Stomach (tissue), 9 donors: Measurements from ENCODE around the gene GADL1. TPM values are rescaled to one million over a fixed set of nuclear protein-coding genes. Genes with fewer than 3 reads are reported as not detected.

Source experiments
- DNase-seq, 2 donors: peaks; one replicate each; pipeline versions ENCODE4 v3.0.0 to v3.0.0-alpha.2; 2013 to 2019
- H3K27ac ChIP-seq, 5 donors: fragments of 200-600 bp in 4 of 5; sonication (generic) in 4 of 5; one replicate each; pipeline ENCODE4 v1.5.1; 2013 to 2019; ENCODE audit warnings: mild to moderate bottlenecking in 1 of 5, moderate library complexity in 1 of 5
- H3K27me3 ChIP-seq, 3 donors: fragments of 200-600 bp; sonication (generic); one replicate each; pipeline ENCODE4 v1.5.1; 2017 to 2019; ENCODE audit warnings: mixed run types in 1 of 3
- H3K36me3 ChIP-seq, 4 donors: fragments of 200-600 bp; sonication (generic); 1 replicate in 3 of 4; 2 replicates in 1 of 4; pipeline ENCODE4 v1.5.1; 2016 to 2019
- H3K4me1 ChIP-seq, 4 donors: fragments of 200-600 bp; sonication (generic); one replicate each; pipeline ENCODE4 v1.5.1; 2016 to 2019
- H3K4me3 ChIP-seq, 4 donors: fragments of 200-600 bp; sonication (generic) in 3 of 4; one replicate each; pipeline ENCODE4 v1.5.1; 2016 to 2019; ENCODE audit warnings: mild to moderate bottlenecking in 1 of 4
- H3K9me3 ChIP-seq, 4 donors: fragments of 200-600 bp; sonication (generic); one replicate each; pipeline ENCODE4 v1.5.1; 2016 to 2019
- EP300 ChIP-seq: sonication (generic); formaldehyde crosslinking; IDR thresholded peaks from one replicate; pipeline ENCODE4 v1.6.1; 2017; ENCODE audit warnings: antibody characterized with exemption
- POLR2A ChIP-seq, 4 donors: fragments of 450-650 bp; IDR thresholded peaks; one replicate each; pipeline ENCODE4 v1.6.1; 2016; ENCODE audit warnings: antibody characterized with exemption in 4 of 4, control low read depth in 2 of 4, mild to moderate bottlenecking in 1 of 4, moderate library complexity in 1 of 4
- POLR2AphosphoS5 ChIP-seq, 3 donors: sonication (generic); formaldehyde crosslinking; IDR thresholded peaks; one replicate each; pipeline ENCODE4 v1.6.1; 2016; ENCODE audit warnings: antibody characterized with exemption in 3 of 3
- WGBS, 5 donors: extraction: QIAGEN DNeasy Blood & Tissue Kit in 3 of 5; methylation state at CpG; one replicate each; pipeline versions ENCODE4 v1.1.5 to v1.1.7; 2013 to 2018; 5-methylcytosine and 5-hydroxymethylcytosine counted together
- intact Hi-C: fragments of 100-400 bp; cut with DNase I; formaldehyde crosslinking; loops from one replicate; pipeline ENCODE4 v1.15.1; 2023; ENCODE audit warnings: low total_unique reads
- polyA plus RNA-seq, 3 donors: library from polyadenylated mRNA; stranded (reverse); fragments of 200-250 nt; gene quantifications; one replicate each; pipeline ENCODE4 v1.2.3, GENCODE V29; 2013
- total RNA-seq, 5 donors: library from RNA; depleted of rRNA; stranded (reverse); fragments of >200 nt; gene quantifications; one replicate each; pipeline versions ENCODE4 v1.1.0 to v1.2.3, GENCODE V29; 2014 to 2016
- TF ChIP-seq, protein P1 (sequence below), 7 experiments: fragments of 450-650 bp in 4 of 7; fragments of 200-600 bp in 3 of 7; sonication (generic) in 3 of 7; IDR thresholded peaks; one replicate each; pipeline ENCODE4 v1.5.1; 2016 to 2019; ENCODE audit warnings: antibody characterized with exemption in 7 of 7, control low read depth in 2 of 7, mild to moderate bottlenecking in 1 of 7
- donor health status: healthy with polysubstance abuse.
- donor health status: Bipolar disorder and iron deficiency.
- donor health status: healthy.

Gene GADL1
- total and polyA plus RNA-seq, 8 donors: 0.03 to 0.73 TPM; not detected in 6

GRCh38 chr3:30878862-30879261 is 15.6 kb downstream of the GADL1 start:
- Histone ChIP-seq H3K4me3 (no peak overlapping the region), H3K36me3 (no peaks in the 10 kb centered on the region), H3K27ac (no peak overlapping the region), H3K9me3 (peaks cover 0 to 8% (median 0%) of the 10 kb centered on the region in 4 donors), H3K27me3 (no peaks in the 10 kb centered on the region), H3K4me1 (no peaks in the 10 kb centered on the region)
- intact Hi-C loops: no loop called here
- no peak for DNase-seq
- no peak for TF ChIP-seq POLR2A (IDR thresholded peaks at IDR 0.05)
- TF ChIP-seq POLR2AphosphoS5 (IDR thresholded peaks at IDR 0.05): no peak
- TF ChIP-seq EP300: no peak
- TF ChIP-seq, protein P1, sequence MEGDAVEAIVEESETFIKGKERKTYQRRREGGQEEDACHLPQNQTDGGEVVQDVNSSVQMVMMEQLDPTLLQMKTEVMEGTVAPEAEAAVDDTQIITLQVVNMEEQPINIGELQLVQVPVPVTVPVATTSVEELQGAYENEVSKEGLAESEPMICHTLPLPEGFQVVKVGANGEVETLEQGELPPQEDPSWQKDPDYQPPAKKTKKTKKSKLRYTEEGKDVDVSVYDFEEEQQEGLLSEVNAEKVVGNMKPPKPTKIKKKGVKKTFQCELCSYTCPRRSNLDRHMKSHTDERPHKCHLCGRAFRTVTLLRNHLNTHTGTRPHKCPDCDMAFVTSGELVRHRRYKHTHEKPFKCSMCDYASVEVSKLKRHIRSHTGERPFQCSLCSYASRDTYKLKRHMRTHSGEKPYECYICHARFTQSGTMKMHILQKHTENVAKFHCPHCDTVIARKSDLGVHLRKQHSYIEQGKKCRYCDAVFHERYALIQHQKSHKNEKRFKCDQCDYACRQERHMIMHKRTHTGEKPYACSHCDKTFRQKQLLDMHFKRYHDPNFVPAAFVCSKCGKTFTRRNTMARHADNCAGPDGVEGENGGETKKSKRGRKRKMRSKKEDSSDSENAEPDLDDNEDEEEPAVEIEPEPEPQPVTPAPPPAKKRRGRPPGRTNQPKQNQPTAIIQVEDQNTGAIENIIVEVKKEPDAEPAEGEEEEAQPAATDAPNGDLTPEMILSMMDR (IDR thresholded peaks at IDR 0.05): no peak
- 15 to 48% (median 44%) methylated on average over 1 of the region's 1 CpG for WGBS, 5 donors

DNA sequence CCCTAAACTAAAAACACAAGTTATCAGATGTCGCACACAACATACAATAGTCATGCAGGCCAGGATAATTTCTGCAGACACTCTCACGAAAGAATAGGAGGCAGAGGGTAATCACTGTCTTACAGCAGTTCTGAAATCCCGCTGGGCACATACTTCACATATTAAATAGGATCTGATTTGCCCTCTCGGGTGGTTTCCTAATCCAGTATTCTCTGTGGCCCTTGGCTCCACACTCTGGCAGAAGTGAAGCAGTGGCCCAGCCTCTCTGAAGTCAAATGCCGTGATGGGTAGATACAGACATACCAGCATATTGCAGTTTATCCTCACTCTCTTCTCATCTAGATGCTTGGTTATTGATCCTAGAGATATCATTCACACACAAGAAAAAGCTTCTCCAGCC is 19.0 kb downstream of the GADL1 start:
- no peaks in the 10 kb centered on the region for H3K36me3 ChIP-seq
- H3K27ac ChIP-seq: no peak overlapping the region
- peaks cover 0 to 16% (median 8%) of the 10 kb centered on the region in 4 donors for H3K4me1 ChIP-seq
- intact Hi-C loops: no loop called here
- 90 to 95% (median 93%) methylated on average over 5 of the region's 5 CpGs for WGBS, 5 donors
- no peaks in the 10 kb centered on the region for H3K27me3 ChIP-seq
- H3K4me3 ChIP-seq: no peak overlapping the region
- H3K9me3 ChIP-seq: peaks cover 0 to 4% (median 0%) of the 10 kb centered on the region in 4 donors
- TF ChIP-seq, protein P1 (IDR thresholded peaks at IDR 0.05): no peak
- TF ChIP-seq POLR2AphosphoS5 (IDR thresholded peaks at IDR 0.05): no peak
- TF ChIP-seq EP300: no peak
- TF ChIP-seq POLR2A (IDR thresholded peaks at IDR 0.05): no peak
- DNase-seq: no peak

- intact Hi-C loops: no loop called here
These were observed 20.8 kb downstream of the GADL1 start for GRCh38 chr3:30873671-30874070.

DNA sequence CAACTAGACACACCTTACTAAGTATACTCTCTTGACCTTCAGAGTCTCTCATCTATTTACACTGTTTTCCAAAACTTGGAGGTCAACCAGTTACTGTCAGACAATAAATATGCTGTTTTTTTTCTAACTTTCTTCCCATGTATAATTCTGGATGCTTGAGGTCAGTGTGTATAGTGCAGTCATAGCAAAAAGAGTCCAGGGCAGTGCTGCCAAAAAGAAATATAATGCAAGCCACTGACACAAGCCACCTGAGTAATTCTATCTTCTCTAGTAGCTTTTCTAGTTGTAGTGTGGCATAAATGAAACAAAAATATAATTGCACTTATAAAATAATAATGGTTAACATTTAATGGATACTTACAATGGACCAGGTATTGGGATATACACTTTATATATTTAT is 21.6 kb downstream of the GADL1 start:
- Histone ChIP-seq H3K9me3 (no peaks in the 10 kb centered on the region), H3K36me3 (no peaks in the 10 kb centered on the region), H3K4me1 (peaks cover 0 to 16% (median 8%) of the 10 kb centered on the region in 4 donors), H3K27me3 (no peaks in the 10 kb centered on the region), H3K27ac (no peak overlapping the region), H3K4me3 (no peak overlapping the region)
- no peak for DNase-seq
- TF ChIP-seq POLR2AphosphoS5 (IDR thresholded peaks at IDR 0.05) (no peak), POLR2A (IDR thresholded peaks at IDR 0.05) (no peak), EP300 (no peak)
- TF ChIP-seq, protein P1 (IDR thresholded peaks at IDR 0.05): no peak
- intact Hi-C loops: no loop called here

More at GRCh38 chr3:30873671-30874070, 20.8 kb downstream of the GADL1 start:
- Histone ChIP-seq H3K36me3 (no peaks in the 10 kb centered on the region), H3K9me3 (no peaks in the 10 kb centered on the region), H3K4me3 (no peak overlapping the region), H3K27ac (no peak overlapping the region), H3K27me3 (no peaks in the 10 kb centered on the region), H3K4me1 (peaks cover 0 to 16% (median 8%) of the 10 kb centered on the region in 4 donors)
- TF ChIP-seq POLR2AphosphoS5 (IDR thresholded peaks at IDR 0.05) (no peak), POLR2A (IDR thresholded peaks at IDR 0.05) (no peak), EP300 (no peak)
- TF ChIP-seq, protein P1 (IDR thresholded peaks at IDR 0.05): no peak
- DNase-seq: no peak
